ENCODE results near the gene MICB. TPM values are rescaled to one million over a fixed set of nuclear protein-coding genes. Genes with fewer than 3 reads are reported as not detected.

MICB gene
- total RNA-seq, 1 experiment from 2014 or later: 4.3 TPM

- Mint-ChIP-seq H3K27ac (ENCODE audit: low read depth, unreplicated experiment) (peak overlapping the region; percentile 96), H3K27me3 (ENCODE audit: insufficient read depth, unreplicated experiment) (no peaks in the 10 kb centered on the region), H3K36me3 (ENCODE audit: insufficient read depth, unreplicated experiment) (peaks cover 60% of the 10 kb centered on the region), H3K9me3 (ENCODE audit: unreplicated experiment) (no peaks in the 10 kb centered on the region), H3K4me3 (ENCODE audit: unreplicated experiment) (peak overlapping the region; percentile 71), H3K4me1 (ENCODE audit: insufficient read depth, unreplicated experiment) (peaks cover 34% of the 10 kb centered on the region)
- ChIA-PET POLR2A (interaction anchor here (0.8 to 6.8 kb wide), 26 partner anchors 9 to 1013 kb away, joined by 3 to 173 read pairs (median 8); partner anchors contain the start of genes BAG6, C6orf47, CLIC1 and CSNK2B), CTCF (interaction anchor here (1.0 to 2.2 kb wide), 4 partner anchors 46 to 58 kb away, joined by 3 to 17 read pairs (median 8); no protein-coding TSS in a partner anchor)
- intact Hi-C loops (cut with micrococcal nuclease): loop anchor here (1.0 to 10.0 kb wide), 3 partner anchors 42 to 234 kb away; partner anchors contain the start of genes MICB and VWA7
- no peak for DNase-seq (ENCODE audit: unreplicated experiment)
- no peak for TF ChIP-seq CTCF (IDR thresholded peaks at IDR 0.05; ENCODE audit: unreplicated experiment)
- no TSS peak for BruUV-seq (replicated peaks)
Measured at GRCh38 chr6:31540640-31541039, 42.7 kb downstream of the MICB start.

GRCh38 chr6:31541059-31541657, 43.2 kb downstream of the MICB start:
- Mint-ChIP-seq H3K4me3 (ENCODE audit: unreplicated experiment) (peak overlapping the region; percentile 71), H3K36me3 (ENCODE audit: insufficient read depth, unreplicated experiment) (peaks cover 55% of the 10 kb centered on the region), H3K4me1 (ENCODE audit: insufficient read depth, unreplicated experiment) (peaks cover 33% of the 10 kb centered on the region), H3K27ac (ENCODE audit: low read depth, unreplicated experiment) (peak overlapping the region; percentile 96), H3K9me3 (ENCODE audit: unreplicated experiment) (no peaks in the 10 kb centered on the region), H3K27me3 (ENCODE audit: insufficient read depth, unreplicated experiment) (no peaks in the 10 kb centered on the region)
- TF ChIP-seq CTCF (IDR thresholded peaks at IDR 0.05; ENCODE audit: unreplicated experiment): no peak
- peak; percentile 78 for DNase-seq (ENCODE audit: unreplicated experiment)
- ChIA-PET CTCF (interaction anchor here (0.6 to 2.2 kb wide), 7 partner anchors 12 to 57 kb away, joined by 3 to 17 read pairs (median 5); no protein-coding TSS in a partner anchor), POLR2A (interaction anchor here (0.6 to 6.8 kb wide), 39 partner anchors 9 to 1731 kb away, joined by 3 to 173 read pairs (median 5); partner anchors contain the start of genes ABHD16A, BAG6, C6orf47 and CLIC1)
- BruUV-seq (replicated peaks): TSS peak; percentile 64
- intact Hi-C loops (cut with micrococcal nuclease): loop anchor here (1.0 to 10.0 kb wide), 3 partner anchors 43 to 234 kb away; partner anchors contain the start of genes MICB and VWA7

- Mint-ChIP-seq H3K27me3 (ENCODE audit: insufficient read depth, unreplicated experiment) (no peaks in the 10 kb centered on the region), H3K36me3 (ENCODE audit: insufficient read depth, unreplicated experiment) (peaks cover 48% of the 10 kb centered on the region), H3K4me1 (ENCODE audit: insufficient read depth, unreplicated experiment) (peaks cover 40% of the 10 kb centered on the region), H3K9me3 (ENCODE audit: unreplicated experiment) (no peaks in the 10 kb centered on the region), H3K4me3 (ENCODE audit: unreplicated experiment) (peak within 1 kb of the TSS; percentile 71), H3K27ac (ENCODE audit: low read depth, unreplicated experiment) (peak within 1 kb of the TSS; percentile 96)
- BruUV-seq (replicated peaks): no TSS peak
- TF ChIP-seq CTCF (IDR thresholded peaks at IDR 0.05; ENCODE audit: unreplicated experiment): no peak
- POLR2A ChIA-PET: interaction anchor here (0.6 to 6.8 kb wide), 52 partner anchors 9 to 1730 kb away, joined by 3 to 173 read pairs (median 5); partner anchors contain the start of genes ABHD16A, APOM, BAG6 and C6orf47
- CTCF ChIA-PET: interaction anchor here (0.6 to 7.6 kb wide), 10 partner anchors 11 to 721 kb away, joined by 3 to 160 read pairs (median 5); no protein-coding TSS in a partner anchor
- intact Hi-C loops (cut with micrococcal nuclease): loop anchor here (1.0 to 10.0 kb wide), 5 partner anchors 44 to 233 kb away; partner anchors contain the start of genes MICB, PRRC2A and VWA7
- DNase-seq (ENCODE audit: unreplicated experiment): peak; percentile 97
Measured at GRCh38 chr6:31541658-31542521, 43.9 kb downstream of the MICB start, which contains the start of gene DDX39B. DDX39B (minus strand) TSS chr6:31542003; CDS start chr6:31540532, 1,471 bp downstream.
